Chondrocyte (in vitro differentiated cells): ENCODE measurements around the gene NWD2. TPM values are rescaled to one million over a fixed set of nuclear protein-coding genes. Genes with fewer than 3 reads are reported as not detected.
"Not testable (repeated sequence)": the region's sequence is repeated elsewhere in the genome, so short reads cannot be mapped to it uniquely, and the experiment has no call there.

Experiments
- DNase-seq: peaks from one replicate; pipeline ENCODE4 v3.0.0; 2021; ENCODE audit warnings: mixed read lengths, low spot score
- H3K27ac Mint-ChIP-seq: one replicate; pipeline ENCODE4 v1.8.0; 2021; ENCODE audit warnings: mild to moderate bottlenecking, moderate library complexity, mixed read lengths; ENCODE audit not compliant: unreplicated experiment
- H3K27me3 Mint-ChIP-seq: 2 replicates; pipeline ENCODE4 v1.8.0; 2021; ENCODE audit warnings: low read depth, mixed read lengths
- H3K36me3 Mint-ChIP-seq: 2 replicates; pipeline ENCODE4 v1.8.0; 2021; ENCODE audit warnings: low read depth, mixed read lengths
- H3K4me1 Mint-ChIP-seq: 2 replicates; pipeline ENCODE4 v1.8.0; 2021; ENCODE audit warnings: low read depth, mild to moderate bottlenecking, mixed read lengths
- H3K4me3 Mint-ChIP-seq: one replicate; pipeline ENCODE4 v1.8.0; 2021; ENCODE audit warnings: mild to moderate bottlenecking, moderate library complexity, mixed read lengths; ENCODE audit not compliant: unreplicated experiment
- H3K9me3 Mint-ChIP-seq: 2 replicates; pipeline ENCODE4 v1.8.0; 2021; ENCODE audit warnings: low read depth, mixed read lengths
- microRNA-seq: library from miRNA; unstranded; fragments of <30 nt; microRNA quantifications from one replicate; pipeline ENCODE4 v1.2.0, GENCODE V29; 2020; ENCODE audit warnings: borderline number of aligned reads
- total RNA-seq: library from RNA; stranded (reverse); gene quantifications from 3 replicates; pipeline ENCODE4 v1.2.1, GENCODE V29; 2021
- TF ChIP-seq, protein P1 (sequence below): fragments of 200-600 bp; sonication (generic); IDR thresholded peaks from 2 replicates; pipeline ENCODE4 v1.5.0; 2021; ENCODE audit warnings: antibody characterized with exemption, mild to moderate bottlenecking, moderate library complexity

NWD2 gene
- total RNA-seq, 1 donor from 2014 or later = not detected

DNA sequence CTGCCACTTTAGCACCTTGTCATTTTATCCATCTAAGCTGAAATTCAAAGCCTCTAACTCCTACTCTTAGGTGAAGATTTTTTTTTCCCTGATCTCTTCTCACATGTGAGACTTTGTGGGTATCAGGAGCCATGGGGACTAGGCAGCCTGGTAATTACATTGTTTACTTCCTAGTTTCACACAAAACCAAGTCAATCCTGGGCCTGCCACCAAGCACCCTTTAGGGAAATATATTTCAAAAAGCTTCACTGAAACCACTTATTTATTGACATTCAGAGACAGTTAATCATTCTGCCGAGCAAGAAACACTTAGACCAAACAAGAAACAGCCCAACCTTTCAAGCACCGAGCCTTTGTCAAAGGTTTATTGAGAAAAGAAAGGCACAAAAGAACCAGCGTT, 241.6 kb downstream of the NWD2 start:
- TF ChIP-seq, protein P1, sequence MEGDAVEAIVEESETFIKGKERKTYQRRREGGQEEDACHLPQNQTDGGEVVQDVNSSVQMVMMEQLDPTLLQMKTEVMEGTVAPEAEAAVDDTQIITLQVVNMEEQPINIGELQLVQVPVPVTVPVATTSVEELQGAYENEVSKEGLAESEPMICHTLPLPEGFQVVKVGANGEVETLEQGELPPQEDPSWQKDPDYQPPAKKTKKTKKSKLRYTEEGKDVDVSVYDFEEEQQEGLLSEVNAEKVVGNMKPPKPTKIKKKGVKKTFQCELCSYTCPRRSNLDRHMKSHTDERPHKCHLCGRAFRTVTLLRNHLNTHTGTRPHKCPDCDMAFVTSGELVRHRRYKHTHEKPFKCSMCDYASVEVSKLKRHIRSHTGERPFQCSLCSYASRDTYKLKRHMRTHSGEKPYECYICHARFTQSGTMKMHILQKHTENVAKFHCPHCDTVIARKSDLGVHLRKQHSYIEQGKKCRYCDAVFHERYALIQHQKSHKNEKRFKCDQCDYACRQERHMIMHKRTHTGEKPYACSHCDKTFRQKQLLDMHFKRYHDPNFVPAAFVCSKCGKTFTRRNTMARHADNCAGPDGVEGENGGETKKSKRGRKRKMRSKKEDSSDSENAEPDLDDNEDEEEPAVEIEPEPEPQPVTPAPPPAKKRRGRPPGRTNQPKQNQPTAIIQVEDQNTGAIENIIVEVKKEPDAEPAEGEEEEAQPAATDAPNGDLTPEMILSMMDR = no peak

DNA sequence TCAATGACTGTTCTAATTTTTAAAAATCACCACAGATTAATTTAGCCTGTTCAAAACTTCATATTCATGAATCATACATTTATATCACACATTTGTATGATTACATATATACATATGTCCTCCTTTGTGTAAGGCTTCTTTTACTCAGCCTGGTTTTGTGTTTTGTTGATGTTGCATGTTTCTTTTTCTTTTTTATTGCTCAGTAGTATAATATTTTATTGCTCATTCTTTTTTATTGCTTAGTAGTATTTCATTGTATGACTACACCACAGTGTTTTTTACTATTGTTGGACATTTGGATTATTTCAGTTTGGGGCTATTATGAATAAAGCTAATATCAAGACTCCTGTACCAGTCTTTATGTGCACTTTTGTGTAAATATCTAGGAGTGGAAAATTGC, 243.1 kb downstream of the NWD2 start:
- Mint-ChIP-seq H3K27me3 (peaks cover 6% of the 10 kb centered on the region), H3K4me1 (no peaks in the 10 kb centered on the region), H3K9me3 (no peaks in the 10 kb centered on the region), H3K36me3 (no peaks in the 10 kb centered on the region), H3K27ac (no peak overlapping the region), H3K4me3 (no peak overlapping the region)
- TF ChIP-seq, protein P1 = no peak
- no peak for DNase-seq

More for the DNA sequence above, 241.6 kb downstream of the NWD2 start:
- no peaks in the 10 kb centered on the region for H3K36me3 Mint-ChIP-seq
- H3K9me3 Mint-ChIP-seq = no peaks in the 10 kb centered on the region
- no peaks in the 10 kb centered on the region for H3K4me1 Mint-ChIP-seq
- no peak overlapping the region for H3K4me3 Mint-ChIP-seq
- peaks cover 6% of the 10 kb centered on the region for H3K27me3 Mint-ChIP-seq
- DNase-seq = no peak
- no peak overlapping the region for H3K27ac Mint-ChIP-seq

DNA sequence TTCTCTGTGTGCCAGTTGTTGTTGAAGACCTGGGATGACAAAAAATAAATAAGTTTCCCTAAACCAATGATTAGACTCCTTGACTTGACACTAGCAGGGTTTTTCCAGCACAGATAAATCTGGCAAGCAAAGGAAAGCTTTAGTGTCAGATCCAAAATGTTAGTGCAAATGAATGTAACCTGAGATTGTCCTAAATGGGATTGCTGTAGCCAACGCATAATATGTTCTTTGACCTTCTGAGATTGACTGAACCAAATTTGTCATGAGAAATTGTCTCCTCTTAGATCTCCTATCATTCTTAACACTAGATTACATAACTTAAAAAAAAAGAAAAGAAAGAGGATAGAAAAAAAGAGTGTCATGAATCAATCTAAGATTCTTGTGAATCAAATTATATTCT, 245.2 kb downstream of the NWD2 start:
- no peaks in the 10 kb centered on the region for H3K36me3 Mint-ChIP-seq
- H3K27ac Mint-ChIP-seq = no peak overlapping the region

DNA sequence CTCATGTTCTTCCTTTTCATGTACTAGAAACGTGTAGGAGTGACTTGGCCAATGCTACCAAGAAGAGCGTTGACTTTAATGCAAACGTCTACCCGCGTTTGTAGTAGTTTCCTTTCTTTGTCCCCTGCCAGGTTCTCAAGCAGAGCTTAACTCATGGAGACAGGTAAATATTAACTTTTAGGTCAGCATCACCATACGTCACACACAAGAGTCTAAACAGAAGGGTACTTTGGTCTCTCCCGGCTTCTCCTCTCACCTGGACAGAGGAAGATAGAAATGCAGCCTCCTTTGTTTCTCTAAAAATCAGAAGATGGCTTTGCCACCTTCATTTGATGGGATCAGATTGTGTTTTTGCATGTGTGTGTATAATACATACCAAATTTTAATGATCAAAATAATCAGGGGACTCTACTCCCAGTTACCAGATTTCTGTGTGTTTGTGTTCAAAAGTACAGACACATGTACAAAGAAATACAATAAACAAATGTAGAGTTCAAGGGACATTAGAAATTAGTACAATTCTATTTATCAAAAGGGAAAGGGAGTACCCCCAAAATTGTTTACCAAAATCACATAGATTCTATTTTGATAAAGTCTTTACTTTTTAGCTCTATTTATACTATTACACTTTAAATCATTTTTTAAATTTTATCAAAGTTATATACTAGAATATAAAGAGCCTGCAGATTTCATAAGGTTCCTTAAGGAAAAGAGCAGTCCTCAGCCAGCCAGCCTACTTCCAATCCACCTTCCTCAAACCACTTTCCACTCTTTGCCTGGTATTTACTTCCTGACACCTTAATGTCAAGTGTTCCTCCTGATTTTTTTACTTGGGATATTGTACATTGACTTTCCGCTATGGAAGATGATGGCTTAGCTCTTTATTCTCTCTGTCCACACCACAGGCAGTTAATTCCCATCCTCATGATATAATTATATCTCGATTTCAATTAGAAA, 246.1 kb downstream of the NWD2 start:
- H3K27ac Mint-ChIP-seq = no peak overlapping the region
- TF ChIP-seq, protein P1 = no peak
- no peaks in the 10 kb centered on the region for H3K36me3 Mint-ChIP-seq
- H3K4me1 Mint-ChIP-seq = no peaks in the 10 kb centered on the region
- peaks cover 7% of the 10 kb centered on the region for H3K27me3 Mint-ChIP-seq
- no peaks in the 10 kb centered on the region for H3K9me3 Mint-ChIP-seq
- no peak for DNase-seq
- H3K4me3 Mint-ChIP-seq = no peak overlapping the region

More for the DNA sequence above, 245.2 kb downstream of the NWD2 start:
- Mint-ChIP-seq H3K9me3 (no peaks in the 10 kb centered on the region), H3K27me3 (peaks cover 7% of the 10 kb centered on the region), H3K4me1 (no peaks in the 10 kb centered on the region), H3K4me3 (no peak overlapping the region)
- DNase-seq = no peak
- TF ChIP-seq, protein P1 = no peak

DNA sequence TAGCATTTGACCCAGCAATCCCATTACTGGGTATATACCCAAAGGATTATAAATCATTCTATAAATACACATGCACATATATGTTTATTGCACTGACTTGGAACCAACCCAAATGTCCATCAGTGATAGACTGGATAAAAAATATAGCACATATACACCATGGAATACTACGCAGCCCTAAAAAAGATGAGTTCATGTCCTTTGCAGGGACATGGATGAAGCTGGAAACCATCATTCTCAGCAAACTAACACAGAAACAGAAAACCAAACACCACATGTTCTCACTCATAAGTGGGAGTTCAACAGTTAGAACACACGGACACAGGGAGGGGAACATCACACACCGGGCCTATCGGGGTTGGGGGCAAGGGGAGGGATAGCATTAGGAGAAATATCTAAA, 250.8 kb downstream of the NWD2 start:
- not testable (repeated sequence) for H3K27me3 Mint-ChIP-seq, H3K4me1 Mint-ChIP-seq, H3K4me3 Mint-ChIP-seq, H3K27ac Mint-ChIP-seq, H3K36me3 Mint-ChIP-seq, DNase-seq
- peaks cover 12% of the 10 kb centered on the region for H3K9me3 Mint-ChIP-seq

Small RNA genes lying within 50 kb of the gene (microRNA-seq; reads per million reads assigned to microRNA genes)
- gene MIR4801 = not detected
